Right lobe of liver (tissue), 6 donors: ENCODE results near the gene COL27A1. TPM values are rescaled to one million over a fixed set of nuclear protein-coding genes. Genes with fewer than 3 reads are reported as not detected.
A peak's percentile ranks its signal among the peaks of the same experiment; 100 is the strongest.

Source experiments
- ATAC-seq, 4 donors: fragments of 200-7000 bp; cut with Tn5 transposase; one replicate each; pipeline ENCODE4 v1.9.1; 2020; ENCODE audit warnings: mild to moderate bottlenecking in 4 of 4, moderate library complexity in 4 of 4
- DNase-seq, 3 donors: peaks; one replicate each; pipeline ENCODE4 v3.0.0-alpha.2; 2020
- H3K27ac ChIP-seq, 3 donors: fragments of 200-600 bp; one replicate each; pipeline ENCODE4 v1.8.0; 2022
- H3K27me3 ChIP-seq, 2 donors: fragments of 200-600 bp; one replicate each; pipeline ENCODE4 v1.8.0; 2022
- H3K36me3 ChIP-seq, 4 donors: fragments of 200-600 bp; sonication (generic) in 1 of 4; one replicate each; pipeline versions ENCODE4 v1.5.1 to v1.8.0; 2017 to 2022; ENCODE audit warnings: control low read depth in 1 of 4
- H3K4me1 ChIP-seq, 4 donors: fragments of 200-600 bp; sonication (generic) in 1 of 4; one replicate each; pipeline versions ENCODE4 v1.5.1 to v1.8.0; 2017 to 2022; ENCODE audit warnings: control low read depth in 1 of 4
- H3K4me3 ChIP-seq, 3 donors: fragments of 200-600 bp; one replicate each; pipeline ENCODE4 v1.8.0; 2022
- H3K9me3 ChIP-seq, 4 donors: fragments of 200-600 bp; sonication (generic) in 1 of 4; one replicate each; pipeline versions ENCODE4 v1.5.1 to v1.8.0; 2017 to 2022; ENCODE audit warnings: control low read depth in 1 of 4
- POLR2A ChIP-seq: fragments of 450-650 bp; IDR thresholded peaks from one replicate; pipeline ENCODE4 v1.6.1; 2017; ENCODE audit warnings: antibody characterized with exemption, mild to moderate bottlenecking
- WGBS: methylation state at CpG from one replicate; pipeline ENCODE4 v1.1.6; 2018; ENCODE audit warnings: low coverage, low lambda C conversion rate; ENCODE audit not compliant: insufficient coverage; ENCODE audit errors: missing lambda C conversion rate; 5-methylcytosine and 5-hydroxymethylcytosine counted together
- intact Hi-C, 2 donors: fragments of 100-400 bp; cut with DNase I; formaldehyde crosslinking; loops; one replicate each; pipeline versions ENCODE4 v1.11.2 to v1.14.1; 2022
- total RNA-seq, 6 experiments: library from RNA; depleted of rRNA in 2 of 6; stranded (reverse); fragments of >200 nt in 2 of 6; fragmentation: NEBNext Ultra II Directional in 3 of 6; extraction: Animal tissue kit (Norgen Biotek cat#: 25700) in 3 of 6; gene quantifications; one replicate each; pipeline versions ENCODE4 v1.1.0 to v1.2.4, GENCODE V29; 2016 to 2023
- TF ChIP-seq, protein P1 (sequence below), 4 donors: fragments of 200-600 bp in 3 of 4; fragments of 450-650 bp in 1 of 4; IDR thresholded peaks; one replicate each; pipeline versions ENCODE4 v1.5.1 to v1.8.0; 2016 to 2022; ENCODE audit warnings: antibody characterized with exemption in 4 of 4, mild to moderate bottlenecking in 2 of 4
- donor health status: DM: no; HTN: yes; CAD: no.
- donor health status: DM: no; HTN: no; CAD: no.
- donor health status: DM: no; HTN: no; CAD: no.
- donor health status: DM: no; HTN: yes; CAD: no.
- donor health status: DM: no; HTN: yes; CAD: no.

Gene COL27A1
- total RNA-seq, 6 experiments from 2014 or later: 11.8 to 51.9 (median 29.3) TPM

- H3K36me3 ChIP-seq: peaks cover 0 to 5% (median 0%) of the 10 kb centered on the region in 4 donors
- DNase-seq (peak in 1 of 3 donors; percentile 69), ATAC-seq (peak; percentile 84 to 94 (median 88))
- no peaks in the 10 kb centered on the region for H3K27me3 ChIP-seq
- no peak overlapping the region for H3K4me3 ChIP-seq
- intact Hi-C loops: no loop called here
- no peaks in the 10 kb centered on the region for H3K9me3 ChIP-seq
- no peak for TF ChIP-seq POLR2A
- TF ChIP-seq, protein P1, sequence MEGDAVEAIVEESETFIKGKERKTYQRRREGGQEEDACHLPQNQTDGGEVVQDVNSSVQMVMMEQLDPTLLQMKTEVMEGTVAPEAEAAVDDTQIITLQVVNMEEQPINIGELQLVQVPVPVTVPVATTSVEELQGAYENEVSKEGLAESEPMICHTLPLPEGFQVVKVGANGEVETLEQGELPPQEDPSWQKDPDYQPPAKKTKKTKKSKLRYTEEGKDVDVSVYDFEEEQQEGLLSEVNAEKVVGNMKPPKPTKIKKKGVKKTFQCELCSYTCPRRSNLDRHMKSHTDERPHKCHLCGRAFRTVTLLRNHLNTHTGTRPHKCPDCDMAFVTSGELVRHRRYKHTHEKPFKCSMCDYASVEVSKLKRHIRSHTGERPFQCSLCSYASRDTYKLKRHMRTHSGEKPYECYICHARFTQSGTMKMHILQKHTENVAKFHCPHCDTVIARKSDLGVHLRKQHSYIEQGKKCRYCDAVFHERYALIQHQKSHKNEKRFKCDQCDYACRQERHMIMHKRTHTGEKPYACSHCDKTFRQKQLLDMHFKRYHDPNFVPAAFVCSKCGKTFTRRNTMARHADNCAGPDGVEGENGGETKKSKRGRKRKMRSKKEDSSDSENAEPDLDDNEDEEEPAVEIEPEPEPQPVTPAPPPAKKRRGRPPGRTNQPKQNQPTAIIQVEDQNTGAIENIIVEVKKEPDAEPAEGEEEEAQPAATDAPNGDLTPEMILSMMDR (IDR thresholded peaks at IDR 0.05): no peak
- 13% methylated on average over 3 of the region's 8 CpGs for WGBS
- peaks cover 0 to 16% (median 5%) of the 10 kb centered on the region in 4 donors for H3K4me1 ChIP-seq
- H3K27ac ChIP-seq: peak overlapping the region in 2 of 3 donors; percentile 25 to 42
Measured at GRCh38 chr9:114238472-114238871, 83.1 kb downstream of the COL27A1 start.

- no peak for TF ChIP-seq POLR2A
- TF ChIP-seq, protein P1 (IDR thresholded peaks at IDR 0.05): peak in 2 of 4 donors; percentile 4 to 15
- intact Hi-C loops: no loop called here
- peak in 3 of 4 donors; percentile 18 to 37 (median 25) for ATAC-seq
Measured at GRCh38 chr9:114238891-114239875, 83.8 kb downstream of the COL27A1 start.

DNA sequence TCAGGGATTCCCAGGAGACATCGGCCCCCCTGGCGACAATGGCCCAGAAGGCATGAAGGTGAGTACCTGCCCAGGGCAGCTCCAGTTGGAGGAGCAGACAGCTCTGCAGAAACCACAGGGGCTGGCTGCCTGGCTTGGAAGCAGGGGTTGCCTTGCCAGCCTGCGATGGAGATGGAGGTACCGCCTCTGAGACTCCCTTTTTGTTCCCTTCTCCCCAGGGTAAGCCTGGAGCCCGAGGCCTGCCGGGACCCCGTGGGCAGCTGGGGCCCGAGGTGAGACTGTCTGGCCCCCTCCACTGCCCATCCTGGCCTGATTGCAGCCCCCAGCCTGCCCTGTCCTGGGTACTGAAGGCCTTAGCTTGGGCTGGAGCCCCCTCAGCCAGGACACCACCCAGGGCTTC is 84.9 kb downstream of the COL27A1 start:
- TF ChIP-seq, protein P1 (IDR thresholded peaks at IDR 0.05): no peak
- no peak for TF ChIP-seq POLR2A
- peaks cover 0 to 16% (median 5%) of the 10 kb centered on the region in 4 donors for H3K4me1 ChIP-seq
- H3K27ac ChIP-seq: no peak overlapping the region
- DNase-seq: no peak
- WGBS: no CpG with 5 or more reads among the region's 8 CpGs
- H3K9me3 ChIP-seq: no peaks in the 10 kb centered on the region
- no peaks in the 10 kb centered on the region for H3K27me3 ChIP-seq
- H3K36me3 ChIP-seq: peaks cover 0 to 5% (median 0%) of the 10 kb centered on the region in 4 donors
- ATAC-seq: no peak
- H3K4me3 ChIP-seq: no peak overlapping the region
- intact Hi-C loops: loop anchor here in 1 of 2 donors (10.0 kb wide), 1 partner anchor 85 kb away; the partner anchor contains the start of gene COL27A1

More at GRCh38 chr9:114238891-114239875, 83.8 kb downstream of the COL27A1 start:
- WGBS: 70% methylated on average over 6 of the region's 14 CpGs
- H3K27ac ChIP-seq: peak overlapping the region in 2 of 3 donors; percentile 16 to 42
- H3K9me3 ChIP-seq: no peaks in the 10 kb centered on the region
- H3K27me3 ChIP-seq: no peaks in the 10 kb centered on the region
- H3K4me3 ChIP-seq: no peak overlapping the region
- no peak for DNase-seq
- peaks cover 0 to 16% (median 5%) of the 10 kb centered on the region in 4 donors for H3K4me1 ChIP-seq
- H3K36me3 ChIP-seq: peaks cover 0 to 5% (median 0%) of the 10 kb centered on the region in 4 donors

GRCh38 chr9:114240647-114241558 is 85.6 kb downstream of the COL27A1 start:
- no peak overlapping the region for H3K27ac ChIP-seq
- intact Hi-C loops: loop anchor here in 1 of 2 donors (10.0 kb wide), 1 partner anchor 86 kb away; the partner anchor contains the start of gene COL27A1
- TF ChIP-seq POLR2A: no peak
- TF ChIP-seq, protein P1 (IDR thresholded peaks at IDR 0.05): no peak

More at GRCh38 chr9:114240647-114241558, 85.6 kb downstream of the COL27A1 start:
- Histone ChIP-seq H3K9me3 (no peaks in the 10 kb centered on the region), H3K36me3 (peaks cover 0 to 5% (median 0%) of the 10 kb centered on the region in 4 donors), H3K27me3 (no peaks in the 10 kb centered on the region), H3K4me1 (peaks cover 0 to 16% (median 5%) of the 10 kb centered on the region in 4 donors), H3K4me3 (no peak overlapping the region)
- ATAC-seq (no peak), DNase-seq (no peak)
- 93% methylated on average over 5 of the region's 21 CpGs for WGBS
